ENCODE results near the gene SLIT3.

- no peak for TF ChIP-seq EP300 (IDR thresholded peaks at IDR 0.05)
- TF ChIP-seq CTCF (IDR thresholded peaks at IDR 0.05) = no peak
- no peak for TF ChIP-seq POLR2AphosphoS5 (IDR thresholded peaks at IDR 0.05)
- no peak for TF ChIP-seq POLR2A (IDR thresholded peaks at IDR 0.05)
Measured at GRCh38 chr5:168683247-168683926, 617.6 kb downstream of the SLIT3 start.

All from stomach (tissue), 4 donors.